ENCODE data around the gene EHMT1.
"Not testable (repeated sequence)": the region's sequence is repeated elsewhere in the genome, so short reads cannot be mapped to it uniquely, and the experiment has no call there.

The EHMT1 gene

GRCh38 chr9:137728444-137729311 lies 109.9 kb downstream of the EHMT1 start:
- FAIRE-seq (no peak), DNase-seq (ENCODE audit: insufficient read length) (no peak)
- TF ChIP-seq POLR2A (IDR thresholded peaks at IDR 0.05; ENCODE audit: low read depth, low read length) = no peak
- TF ChIP-seq POLR2AphosphoS5 (IDR thresholded peaks at IDR 0.05; ENCODE audit: low read depth, low read length) = no peak
- no peak for TF ChIP-seq TAF1 (IDR thresholded peaks at IDR 0.05; ENCODE audit: borderline replicate concordance, low read depth, low read length)

- TF ChIP-seq POLR2A (IDR thresholded peaks at IDR 0.05; ENCODE audit: low read depth, low read length) (no peak), TAF1 (IDR thresholded peaks at IDR 0.05; ENCODE audit: borderline replicate concordance, low read depth, low read length) (no peak), POLR2AphosphoS5 (IDR thresholded peaks at IDR 0.05; ENCODE audit: low read depth, low read length) (no peak)
- DNase-seq (ENCODE audit: insufficient read length) = no peak
- no peak for FAIRE-seq
Measured at GRCh38 chr9:137731216-137731946, 112.6 kb downstream of the EHMT1 start.

- FAIRE-seq (no peak), DNase-seq (ENCODE audit: insufficient read length) (no peak)
- TF ChIP-seq POLR2A (IDR thresholded peaks at IDR 0.05; ENCODE audit: low read depth, low read length) (no peak), POLR2AphosphoS5 (IDR thresholded peaks at IDR 0.05; ENCODE audit: low read depth, low read length) (no peak), TAF1 (IDR thresholded peaks at IDR 0.05; ENCODE audit: borderline replicate concordance, low read depth, low read length) (no peak)
Measured at GRCh38 chr9:137731947-137732813, 113.4 kb downstream of the EHMT1 start.

- TF ChIP-seq POLR2AphosphoS5 (IDR thresholded peaks at IDR 0.05; ENCODE audit: low read depth, low read length) (no peak), POLR2A (IDR thresholded peaks at IDR 0.05; ENCODE audit: low read depth, low read length) (no peak), TAF1 (IDR thresholded peaks at IDR 0.05; ENCODE audit: borderline replicate concordance, low read depth, low read length) (no peak)
- no peak for DNase-seq (ENCODE audit: insufficient read length)
- FAIRE-seq = no peak
Measured at GRCh38 chr9:137733429-137733828, 114.6 kb downstream of the EHMT1 start.

- TF ChIP-seq TAF1 (IDR thresholded peaks at IDR 0.05; ENCODE audit: borderline replicate concordance, low read depth, low read length) = no peak
- no peak for DNase-seq (ENCODE audit: insufficient read length)
- no peak for FAIRE-seq
Measured at GRCh38 chr9:137734181-137734580, 115.4 kb downstream of the EHMT1 start.

GRCh38 chr9:137738182-137738696 lies 119.4 kb downstream of the EHMT1 start:
- not testable (repeated sequence) for DNase-seq (ENCODE audit: insufficient read length)
- FAIRE-seq = peak; percentile 99
- TF ChIP-seq POLR2AphosphoS5 (IDR thresholded peaks at IDR 0.05; ENCODE audit: low read depth, low read length) = peak; percentile 33; the same call in 1 of the 2 replicates

- DNase-seq (ENCODE audit: insufficient read length) = no peak
- TF ChIP-seq TAF1 (IDR thresholded peaks at IDR 0.05; ENCODE audit: borderline replicate concordance, low read depth, low read length) = no peak
- TF ChIP-seq POLR2AphosphoS5 (IDR thresholded peaks at IDR 0.05; ENCODE audit: low read depth, low read length) = no peak
- TF ChIP-seq POLR2A (IDR thresholded peaks at IDR 0.05; ENCODE audit: low read depth, low read length) = 0 out of 2 replicates have a peak, but pooled peaks have one; percentile 17
- FAIRE-seq = no peak
Measured at GRCh38 chr9:137738703-137739102, 119.9 kb downstream of the EHMT1 start.

GRCh38 chr9:137739371-137740309 lies 120.8 kb downstream of the EHMT1 start:
- DNase-seq (ENCODE audit: insufficient read length) (no peak), FAIRE-seq (no peak)
- TF ChIP-seq POLR2A (IDR thresholded peaks at IDR 0.05; ENCODE audit: low read depth, low read length) (no peak), TAF1 (IDR thresholded peaks at IDR 0.05; ENCODE audit: borderline replicate concordance, low read depth, low read length) (no peak), POLR2AphosphoS5 (IDR thresholded peaks at IDR 0.05; ENCODE audit: low read depth, low read length) (no peak)

GRCh38 chr9:137740312-137740711 lies 121.5 kb downstream of the EHMT1 start:
- DNase-seq (ENCODE audit: insufficient read length) (no peak), FAIRE-seq (no peak)
- TF ChIP-seq POLR2AphosphoS5 (IDR thresholded peaks at IDR 0.05; ENCODE audit: low read depth, low read length) = no peak
- no peak for TF ChIP-seq POLR2A (IDR thresholded peaks at IDR 0.05; ENCODE audit: low read depth, low read length)
- TF ChIP-seq TAF1 (IDR thresholded peaks at IDR 0.05; ENCODE audit: borderline replicate concordance, low read depth, low read length) = no peak

GRCh38 chr9:137741330-137741729 lies 122.5 kb downstream of the EHMT1 start:
- no peak for TF ChIP-seq POLR2AphosphoS5 (IDR thresholded peaks at IDR 0.05; ENCODE audit: low read depth, low read length)
- TF ChIP-seq TAF1 (IDR thresholded peaks at IDR 0.05; ENCODE audit: borderline replicate concordance, low read depth, low read length) = no peak
- no peak for TF ChIP-seq POLR2A (IDR thresholded peaks at IDR 0.05; ENCODE audit: low read depth, low read length)
- no peak for FAIRE-seq
- DNase-seq (ENCODE audit: insufficient read length) = no peak
